GM18870 (cell line): Measurements from ENCODE around the gene CHMP2A.
A peak's percentile ranks its signal among the peaks of the same experiment; 100 is the strongest.
"Not testable (repeated sequence)": the region's sequence is repeated elsewhere in the genome, so short reads cannot be mapped to it uniquely, and the experiment has no call there.

Experiments used
- ATAC-seq: cut with Tn5 transposase; IDR thresholded peaks from one replicate; pipeline ENCODE4 v1.9.1; 2021; ENCODE audit warnings: moderate library complexity; ENCODE audit not compliant: unreplicated experiment

Gene CHMP2A

GRCh38 chr19:58554494-58555368 is at the start of gene CHMP2A:
Gene CHMP2A (minus strand): TSS chr19:58555105. CDS start chr19:58554212, 893 bp downstream.
- peak; percentile 23 for ATAC-seq

GRCh38 chr19:58586133-58586765 is 31.3 kb upstream of the CHMP2A start:
- ATAC-seq: no peak

DNA sequence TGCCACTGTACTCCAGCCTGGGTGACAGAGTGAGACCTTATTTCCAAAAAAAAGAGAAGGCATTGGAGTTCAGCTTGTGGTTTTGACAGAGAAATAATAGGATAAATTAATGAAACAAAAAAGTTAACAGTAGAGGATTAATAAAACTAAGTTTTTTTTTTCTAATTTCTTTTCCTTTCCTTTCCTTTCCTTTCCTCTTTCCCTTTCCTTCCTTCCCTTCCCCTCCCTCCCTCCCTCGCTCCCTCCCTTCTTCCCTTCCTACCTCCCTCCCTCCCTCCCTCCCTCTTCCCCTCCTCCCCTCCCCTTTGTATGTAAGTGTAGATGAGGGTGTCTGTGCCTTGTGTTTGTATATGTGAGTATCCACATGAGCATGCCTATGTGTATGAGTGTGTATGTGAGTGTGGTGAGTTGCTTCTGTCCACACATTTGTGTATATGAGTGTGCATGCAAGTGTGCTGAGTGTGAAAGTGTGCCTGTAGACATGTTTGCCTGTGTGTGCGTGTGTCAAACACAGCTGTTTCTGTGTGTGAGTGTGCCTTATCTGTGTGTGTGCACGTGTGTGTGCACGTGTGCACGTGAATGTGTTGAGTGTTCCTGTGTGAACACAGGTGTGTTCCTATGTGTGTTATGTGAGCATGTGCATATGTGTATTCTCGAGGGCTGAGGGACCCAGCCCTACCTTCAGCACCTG is 30.7 kb upstream of the CHMP2A start:
- no peak for ATAC-seq

GRCh38 chr19:58584498-58585441 is 29.9 kb upstream of the CHMP2A start:
- no peak for ATAC-seq

DNA sequence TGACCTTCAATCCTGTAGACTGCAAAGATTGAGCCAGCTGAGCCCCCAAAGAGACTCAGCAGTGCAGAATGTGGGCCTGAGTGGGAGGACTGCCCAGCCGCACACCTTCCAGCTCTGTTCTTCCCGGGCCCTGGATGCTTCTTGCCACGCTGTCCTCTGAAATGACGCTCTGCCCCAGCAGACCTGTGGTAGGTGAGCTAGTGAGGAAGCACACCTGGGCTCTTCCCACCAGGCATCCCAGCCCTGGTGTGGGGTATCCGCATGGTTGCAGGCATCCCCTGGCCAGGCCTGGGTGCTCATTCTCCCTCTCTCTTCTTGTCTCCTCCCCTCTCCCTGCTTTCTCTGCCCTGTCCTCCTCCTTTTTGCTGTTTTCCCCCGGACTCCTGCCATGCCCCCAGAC is 28.1 kb upstream of the CHMP2A start:
- ATAC-seq: no peak

DNA sequence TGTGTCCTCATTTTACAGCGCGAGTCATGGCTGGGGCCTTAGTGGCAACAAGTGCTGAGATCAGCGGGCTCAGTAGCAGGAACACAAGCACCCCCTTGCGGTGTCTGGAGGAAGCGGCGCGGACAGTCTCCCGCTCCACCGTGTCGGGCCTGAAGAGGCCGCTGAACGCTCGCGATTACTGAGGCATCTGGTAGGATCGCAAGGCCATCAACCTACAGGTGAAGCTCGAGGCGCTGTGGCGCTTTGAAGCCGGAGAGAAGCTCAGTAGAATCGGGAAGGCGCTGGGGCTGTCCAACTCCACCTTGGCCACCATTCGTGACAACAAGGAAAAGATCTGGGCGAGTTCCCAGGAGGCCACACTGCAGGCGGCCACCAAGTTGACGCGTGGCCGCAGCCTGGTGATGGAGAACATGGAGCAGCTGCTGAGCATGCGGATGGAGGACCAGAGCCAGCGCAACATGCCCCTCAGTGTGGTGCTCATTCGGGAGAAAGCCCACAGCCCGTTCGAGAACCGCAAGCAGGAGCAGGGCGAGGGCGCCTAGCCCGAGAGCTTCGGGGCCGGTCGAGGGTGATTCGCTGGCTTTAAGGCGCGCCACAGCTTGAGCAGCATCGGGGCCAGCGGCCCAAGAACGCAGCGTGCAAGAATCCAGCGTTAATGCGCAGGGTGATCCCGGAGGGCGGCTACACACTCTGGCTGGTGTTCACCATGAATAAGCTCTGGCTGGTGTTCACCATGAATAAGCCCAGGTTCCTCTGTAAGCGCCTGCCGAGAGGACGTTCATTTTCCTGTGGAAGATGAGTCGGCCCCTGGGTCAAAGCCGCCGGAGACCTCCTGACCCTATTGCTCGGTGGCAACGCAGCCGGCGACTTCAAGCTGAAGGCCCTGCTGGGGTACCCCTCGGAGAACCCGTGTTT is 26.6 kb upstream of the CHMP2A start:
- peak; percentile 65 for ATAC-seq

- ATAC-seq: no peak
Observed at GRCh38 chr19:58579473-58580142, 24.7 kb upstream of the CHMP2A start.

DNA sequence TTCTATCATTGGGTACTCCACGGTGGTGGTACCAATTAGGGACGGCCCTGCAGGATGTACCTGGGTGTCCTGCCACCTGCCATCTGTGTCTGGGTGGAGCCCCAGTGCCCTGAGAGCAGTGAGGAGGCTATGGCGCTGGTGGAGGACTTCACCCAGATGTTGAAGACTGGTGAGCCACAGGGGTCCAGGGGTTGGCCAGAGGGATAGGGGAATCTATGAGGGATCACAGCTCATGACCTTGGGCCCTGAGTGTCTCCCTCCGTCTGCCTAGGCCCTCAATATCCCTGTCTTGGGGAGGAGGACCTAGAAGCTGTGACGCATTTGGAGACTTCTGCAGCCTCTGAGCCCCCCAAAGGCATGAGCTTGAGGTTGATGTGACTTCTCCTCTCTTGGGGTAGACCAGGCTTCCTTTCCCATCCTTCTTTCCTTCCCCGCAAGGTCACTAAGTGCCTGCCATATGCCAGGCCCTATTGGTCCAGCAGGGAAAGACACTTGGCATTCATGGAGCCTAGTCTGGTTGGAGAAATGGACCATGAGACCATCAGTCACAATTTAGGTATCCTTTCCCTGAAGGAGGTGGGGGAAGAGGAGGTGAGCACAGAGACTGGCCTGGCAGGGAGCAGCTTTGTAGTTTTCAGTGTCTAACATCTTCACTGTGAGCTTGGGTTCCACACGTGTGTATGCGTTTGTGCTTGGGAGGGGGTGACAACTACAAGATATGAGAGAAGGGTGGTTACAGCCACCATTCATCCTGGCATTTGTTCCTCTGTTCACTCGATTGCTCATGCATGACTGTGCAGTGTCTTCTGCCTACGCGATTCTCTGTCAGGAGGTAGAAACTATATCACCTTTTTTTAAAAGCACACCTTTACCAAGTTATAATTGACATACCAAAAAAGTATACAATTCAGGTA is 23.4 kb upstream of the CHMP2A start:
- no peak for ATAC-seq

GRCh38 chr19:58577581-58577980 is 22.7 kb upstream of the CHMP2A start:
- ATAC-seq: not testable (repeated sequence)

GRCh38 chr19:58575183-58576041 is 20.5 kb upstream of the CHMP2A start:
- ATAC-seq: peak; percentile 38

- ATAC-seq: peak; percentile 1
Observed at GRCh38 chr19:58573658-58574164, 18.8 kb upstream of the CHMP2A start.

- ATAC-seq: peak; percentile 61
Observed at GRCh38 chr19:58572818-58573657, 18.1 kb upstream of the CHMP2A start, which contains the start of gene MZF1. Gene MZF1 (minus strand): TSS chr19:58573335. CDS start chr19:58571389, 1,946 bp downstream.

DNA sequence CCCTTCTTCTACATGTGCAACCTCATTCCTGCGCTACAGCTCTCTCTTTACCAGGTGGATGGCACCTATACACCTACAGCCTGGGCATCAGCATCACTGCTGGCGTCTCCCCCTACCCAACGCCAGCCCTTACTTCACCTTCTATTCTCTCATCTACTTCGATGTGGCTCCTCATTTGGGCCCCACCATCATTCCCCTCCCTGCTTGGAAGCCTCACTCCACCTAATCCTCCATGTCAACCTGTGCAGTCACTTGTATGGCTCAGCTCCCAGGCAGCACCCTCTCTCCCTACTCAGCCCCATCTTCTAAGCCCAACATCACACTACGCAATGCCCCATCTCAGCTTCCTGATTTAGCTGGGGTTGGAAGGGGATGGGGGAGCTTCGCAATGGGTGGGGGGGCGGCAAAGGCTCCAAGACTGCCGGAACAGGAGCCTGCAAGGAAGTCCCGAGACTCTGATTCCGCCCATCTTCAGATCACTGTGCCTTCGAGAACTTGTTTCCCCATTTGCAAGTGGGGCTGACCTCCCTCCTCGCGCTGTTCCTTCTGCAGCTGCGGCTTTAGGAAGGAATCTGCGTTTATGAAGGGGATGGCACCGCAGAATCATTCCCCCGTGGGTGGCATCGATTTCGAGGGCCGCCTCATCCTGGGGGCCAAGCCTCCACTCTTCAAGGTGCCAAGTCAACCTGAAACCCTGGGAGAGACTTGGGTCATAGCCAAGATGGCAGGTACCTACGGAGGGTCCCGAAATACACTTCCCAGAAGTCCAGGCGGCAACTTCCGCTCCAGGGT is 17.3 kb upstream of the CHMP2A start:
- ATAC-seq: no peak

GRCh38 chr19:58571575-58571947 is 16.7 kb upstream of the CHMP2A start:
- ATAC-seq: no peak
